WTC11 (cell line): ENCODE data around the gene DUSP6. TPM values are rescaled to one million over a fixed set of nuclear protein-coding genes. Genes with fewer than 3 reads are reported as not detected.

ENCODE experiments used
- ARID4B ChIP-seq: sonication (generic); formaldehyde crosslinking; IDR thresholded peaks from 2 replicates; pipeline ENCODE4 v1.8.0; 2023; ENCODE audit warnings: missing genetic modification reagents, mild to moderate bottlenecking, borderline replicate concordance
- ATF2 ChIP-seq: sonication (generic); formaldehyde crosslinking; IDR thresholded peaks from 2 replicates; pipeline ENCODE4 v1.8.1; 2022; ENCODE audit warnings: low read depth, missing genetic modification reagents, borderline replicate concordance
- CBFB ChIP-seq: sonication (generic); formaldehyde crosslinking; IDR thresholded peaks from 2 replicates; pipeline ENCODE4 v1.8.1; 2022; ENCODE audit warnings: mild to moderate bottlenecking, low read depth, missing genetic modification reagents
- CREB1 ChIP-seq: sonication (generic); formaldehyde crosslinking; IDR thresholded peaks from 2 replicates; pipeline ENCODE4 v1.8.0; 2023; ENCODE audit warnings: mild to moderate bottlenecking, missing genetic modification reagents
- E2F4 ChIP-seq: sonication (generic); formaldehyde crosslinking; IDR thresholded peaks from 2 replicates; pipeline ENCODE4 v1.8.1; 2022; ENCODE audit warnings: low read depth, mild to moderate bottlenecking, moderate library complexity, missing genetic modification reagents, borderline replicate concordance
- E2F5 ChIP-seq: sonication (generic); formaldehyde crosslinking; IDR thresholded peaks from 2 replicates; pipeline ENCODE4 v1.8.1; 2022; ENCODE audit warnings: mild to moderate bottlenecking, moderate library complexity, missing genetic modification reagents
- EMX1 ChIP-seq: fragments of 250-450 bp; sonication (Bioruptor Pico); IDR thresholded peaks from 2 replicates; pipeline ENCODE4 v1.8.0; 2021; ENCODE audit warnings: mild to moderate bottlenecking
- ESRRA ChIP-seq: sonication (generic); formaldehyde crosslinking; IDR thresholded peaks from 2 replicates; pipeline ENCODE4 v1.8.1; 2022; ENCODE audit warnings: mild to moderate bottlenecking, missing genetic modification reagents, borderline replicate concordance
- ETV6 ChIP-seq: sonication (generic); formaldehyde crosslinking; IDR thresholded peaks from 2 replicates; pipeline ENCODE4 v1.8.1; 2022; ENCODE audit warnings: mild to moderate bottlenecking, missing genetic modification reagents
- FOXK1 ChIP-seq: sonication (generic); formaldehyde crosslinking; IDR thresholded peaks from 2 replicates; pipeline ENCODE4 v1.8.0; 2022; ENCODE audit warnings: mild to moderate bottlenecking, moderate library complexity, missing genetic modification reagents
- FOXP4 ChIP-seq: sonication (generic); formaldehyde crosslinking; IDR thresholded peaks from 2 replicates; pipeline ENCODE4 v1.8.0; 2022; ENCODE audit warnings: mild to moderate bottlenecking, missing genetic modification reagents
- GTF2I ChIP-seq: fragments of 250-450 bp; sonication (Bioruptor Pico); conservative IDR thresholded peaks from 2 replicates; pipeline ENCODE4 v1.4.0; 2021; ENCODE audit warnings: mild to moderate bottlenecking
- KAT7 ChIP-seq: sonication (generic); formaldehyde crosslinking; IDR thresholded peaks from 2 replicates; pipeline ENCODE4 v1.8.1; 2023; ENCODE audit warnings: missing genetic modification reagents, mild to moderate bottlenecking, borderline replicate concordance
- MAX ChIP-seq: sonication (generic); formaldehyde crosslinking; IDR thresholded peaks from 2 replicates; pipeline ENCODE4 v1.8.0; 2022; ENCODE audit warnings: mild to moderate bottlenecking, missing genetic modification reagents
- MYBL2 ChIP-seq: sonication (generic); formaldehyde crosslinking; IDR thresholded peaks from 2 replicates; pipeline ENCODE4 v1.8.1; 2023; ENCODE audit warnings: mild to moderate bottlenecking, moderate library complexity, missing genetic modification reagents
- NFYB ChIP-seq: sonication (generic); formaldehyde crosslinking; conservative IDR thresholded peaks from 2 replicates; pipeline ENCODE4 v1.8.0; 2022; ENCODE audit warnings: low read depth, missing genetic modification reagents
- PREB ChIP-seq: sonication (generic); formaldehyde crosslinking; IDR thresholded peaks from 2 replicates; pipeline ENCODE4 v1.8.1; 2022; ENCODE audit warnings: mild to moderate bottlenecking, missing genetic modification reagents, moderate library complexity, borderline replicate concordance
- RELA ChIP-seq: sonication (generic); formaldehyde crosslinking; IDR thresholded peaks from 2 replicates; pipeline ENCODE4 v1.8.1; 2022; ENCODE audit warnings: missing genetic modification reagents, mild to moderate bottlenecking, borderline replicate concordance
- SOX15 ChIP-seq: fragments of 250-450 bp; sonication (Bioruptor Pico); IDR thresholded peaks from 2 replicates; pipeline ENCODE4 v1.9.0; 2021; ENCODE audit warnings: mild to moderate bottlenecking
- TCF7 ChIP-seq: sonication (generic); formaldehyde crosslinking; IDR thresholded peaks from 2 replicates; pipeline ENCODE4 v1.8.0; 2022; ENCODE audit warnings: mild to moderate bottlenecking, low read depth, missing genetic modification reagents, moderate library complexity
- TEAD1 ChIP-seq: sonication (generic); formaldehyde crosslinking; IDR thresholded peaks from 2 replicates; pipeline ENCODE4 v1.8.0; 2022; ENCODE audit warnings: mild to moderate bottlenecking, missing genetic modification reagents
- ZBTB21 ChIP-seq: sonication (generic); formaldehyde crosslinking; IDR thresholded peaks from 2 replicates; pipeline ENCODE4 v1.8.1; 2023; ENCODE audit warnings: mild to moderate bottlenecking, missing genetic modification reagents, borderline replicate concordance
- ZMAT4 ChIP-seq: fragments of 250-450 bp; sonication (Bioruptor Pico); IDR thresholded peaks from 2 replicates; pipeline ENCODE4 v1.9.0; 2021; ENCODE audit warnings: mild to moderate bottlenecking
- ZNF138 ChIP-seq: sonication (generic); formaldehyde crosslinking; conservative IDR thresholded peaks from 2 replicates; pipeline ENCODE4 v1.8.1; 2022; ENCODE audit warnings: mild to moderate bottlenecking, moderate library complexity, missing genetic modification reagents
- ZNF416 ChIP-seq: fragments of 250-450 bp; sonication (Bioruptor Pico); IDR thresholded peaks from 2 replicates; pipeline ENCODE4 v1.9.0; 2021; ENCODE audit warnings: mild to moderate bottlenecking, inconsistent platforms
- ZNF512 ChIP-seq: sonication (generic); formaldehyde crosslinking; IDR thresholded peaks from 2 replicates; pipeline ENCODE4 v1.8.1; 2022; ENCODE audit warnings: missing genetic modification reagents, borderline replicate concordance
- total RNA-seq: library from RNA; stranded (reverse); gene quantifications from 3 replicates; pipeline ENCODE4 v1.2.3, GENCODE V29; 2021

The DUSP6 gene
- total RNA-seq, 1 experiment from 2014 or later = 245 TPM

GRCh38 chr12:89349814-89350213, 2.5 kb downstream of the DUSP6 start (continued):
- TF ChIP-seq ESRRA (CRISPR knock-in tag) (no peak), RELA (no peak), NFYB (no peak), GTF2I (CRISPR knock-in tag) (no peak), ARID4B (CRISPR knock-in tag) (no peak; the same call in 1 of the 2 replicates), PREB (CRISPR knock-in tag) (no peak), MYBL2 (no peak), KAT7 (CRISPR knock-in tag) (no peak), SOX15 (no peak), EMX1 (peak; percentile 60; the same call in 1 of the 2 replicates), CBFB (CRISPR knock-in tag) (no peak), MAX (CRISPR knock-in tag) (no peak; the same call in 1 of the 2 replicates), ZNF416 (CRISPR knock-in tag) (no peak), CREB1 (no peak), ATF2 (no peak), ETV6 (CRISPR knock-in tag) (peak; percentile 84), TCF7 (no peak), ZNF512 (CRISPR knock-in tag) (no peak), FOXK1 (CRISPR knock-in tag) (peak; percentile 42; the same call in 1 of the 2 replicates), ZBTB21 (CRISPR knock-in tag) (no peak), FOXP4 (CRISPR knock-in tag) (peak; percentile 60; the same call in 1 of the 2 replicates), E2F5 (no peak), E2F4 (CRISPR knock-in tag) (no peak), TEAD1 (CRISPR knock-in tag) (peak; percentile 71; the same call in 1 of the 2 replicates), ZMAT4 (CRISPR knock-in tag) (peak; percentile 39; the same call in 1 of the 2 replicates), ZNF138 (CRISPR knock-in tag) (no peak)
